COLO668 (cell line): ENCODE measurements around the gene MTA3.

ENCODE experiments used
- DNase-seq: peaks from one replicate; lab custom pipeline; 2025; ENCODE audit not compliant: unreplicated experiment; lab: John Stamatoyannopoulos, UW

MTA3 gene

DNA sequence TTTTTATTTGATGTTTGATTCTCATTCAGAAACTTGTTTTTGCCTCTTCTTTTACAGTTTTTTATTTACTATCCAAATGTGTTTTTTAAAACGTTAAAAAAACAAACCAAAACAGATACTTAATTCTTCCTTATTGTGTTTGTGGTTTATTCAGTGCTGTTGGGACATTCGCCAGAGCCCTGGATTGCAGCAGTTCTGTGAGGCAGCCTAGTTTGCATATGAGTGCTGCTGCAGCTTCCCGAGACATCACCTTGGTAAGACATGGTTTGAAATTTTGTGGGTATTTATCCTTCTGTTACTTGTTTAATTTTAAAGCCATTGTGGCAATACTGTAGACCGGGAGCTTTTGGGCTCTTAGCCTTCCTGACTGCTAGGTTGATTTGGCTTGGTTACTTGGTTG is 91.2 kb downstream of the MTA3 start:
- DNase-seq, result no peak

GRCh38 chr2:42663106-42663780 is 94.8 kb downstream of the MTA3 start:
- DNase-seq, result peak; percentile 61

GRCh38 chr2:42663828-42664227 is 95.4 kb downstream of the MTA3 start:
- DNase-seq, result no peak

GRCh38 chr2:42673989-42674579 is 105.7 kb downstream of the MTA3 start:
- DNase-seq, result no peak

DNA sequence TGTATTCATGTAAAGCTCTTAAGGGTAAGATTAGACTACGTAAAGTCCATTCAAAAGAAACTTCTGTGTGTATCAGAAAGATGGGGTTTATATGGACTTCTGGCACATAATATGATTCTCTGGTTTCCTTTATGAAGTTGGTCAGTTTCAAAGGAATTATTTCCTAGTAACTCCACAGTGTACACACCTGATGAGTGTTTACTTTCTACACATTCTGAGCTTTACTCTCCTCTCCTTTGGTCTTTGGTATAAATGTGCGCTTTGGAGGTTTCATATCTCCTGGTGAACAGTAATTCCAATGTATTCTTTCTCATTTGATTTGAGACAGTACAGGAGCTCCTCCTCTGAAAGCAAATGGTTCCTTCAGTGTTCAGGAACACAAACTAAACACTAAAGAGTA is 107.4 kb downstream of the MTA3 start:
- DNase-seq, result no peak

DNA sequence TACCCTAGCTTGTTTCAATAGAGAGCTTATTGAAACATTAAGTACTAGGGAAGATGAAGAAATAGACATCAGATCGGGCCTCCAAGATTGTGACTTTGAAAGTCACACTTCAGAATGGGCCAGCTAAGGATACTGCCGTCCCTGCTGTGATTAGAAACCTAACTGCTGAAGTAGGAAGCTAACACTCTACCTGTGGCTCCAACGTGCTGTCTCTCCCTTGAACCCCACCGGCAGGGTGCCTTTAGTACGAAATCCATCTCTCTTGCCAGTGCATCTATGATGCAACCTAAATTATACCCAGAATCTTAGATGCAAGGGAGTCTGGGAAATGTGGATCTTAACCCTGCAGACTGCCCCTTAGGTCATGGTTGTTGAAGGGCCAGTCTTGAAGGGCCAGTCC is 116.9 kb downstream of the MTA3 start:
- no peak for DNase-seq

DNA sequence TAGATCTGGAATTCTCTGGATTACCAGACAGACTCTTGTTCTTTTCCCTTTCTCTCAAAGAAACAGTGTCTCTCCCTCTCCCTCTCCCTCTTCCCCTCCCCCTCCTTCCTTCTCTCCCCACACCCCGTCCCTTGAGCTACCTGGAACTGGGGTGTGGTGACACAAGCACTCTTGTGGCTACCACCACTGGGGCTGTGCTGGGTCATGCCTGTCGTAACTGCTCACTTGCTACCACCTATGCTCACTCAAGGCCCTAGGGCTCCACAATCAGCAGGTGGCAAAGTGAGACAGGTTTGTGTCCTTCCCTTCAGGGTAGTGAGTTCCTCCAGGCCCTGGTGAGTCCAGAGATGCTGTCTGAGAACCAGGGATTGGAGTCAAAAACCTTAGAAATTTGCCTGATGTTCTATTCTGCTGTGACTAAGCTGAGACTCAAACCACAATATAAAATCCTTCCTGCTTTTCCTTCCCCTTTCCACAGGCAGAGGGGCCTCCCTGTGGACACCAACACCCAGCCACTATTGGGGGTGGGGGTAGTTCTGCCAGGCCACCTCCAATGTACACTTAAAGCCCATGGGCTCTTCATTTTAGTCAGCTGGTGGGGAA is 124.7 kb downstream of the MTA3 start:
- DNase-seq, result no peak

- no peak for DNase-seq
These were observed 125.5 kb downstream of the MTA3 start for GRCh38 chr2:42693688-42694479.

GRCh38 chr2:42696987-42697386 is 128.6 kb downstream of the MTA3 start:
- no peak for DNase-seq

GRCh38 chr2:42698940-42699339 is 130.5 kb downstream of the MTA3 start:
- DNase-seq, result no peak

- no peak for DNase-seq
These were observed 138.4 kb downstream of the MTA3 start for GRCh38 chr2:42706836-42707235.

DNA sequence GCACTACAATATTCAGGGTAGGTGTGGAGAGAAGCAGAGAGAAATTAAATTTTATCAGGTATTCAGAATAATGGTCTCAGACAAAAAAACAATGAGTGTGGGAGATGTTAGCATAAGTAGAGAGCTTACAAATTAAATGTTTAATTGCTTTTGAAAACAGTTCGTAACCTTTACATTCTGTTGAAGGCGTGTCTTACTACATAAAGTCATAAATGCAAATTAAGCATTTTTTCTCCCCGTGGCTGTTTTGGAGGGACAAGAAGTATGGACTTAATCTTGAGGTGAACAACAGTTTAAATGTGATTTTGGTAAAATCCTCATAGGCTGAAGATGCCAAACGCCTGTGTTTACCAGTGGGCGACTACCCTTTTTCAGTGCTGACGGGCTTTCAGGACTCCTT is 139.7 kb downstream of the MTA3 start:
- DNase-seq, result no peak

DNA sequence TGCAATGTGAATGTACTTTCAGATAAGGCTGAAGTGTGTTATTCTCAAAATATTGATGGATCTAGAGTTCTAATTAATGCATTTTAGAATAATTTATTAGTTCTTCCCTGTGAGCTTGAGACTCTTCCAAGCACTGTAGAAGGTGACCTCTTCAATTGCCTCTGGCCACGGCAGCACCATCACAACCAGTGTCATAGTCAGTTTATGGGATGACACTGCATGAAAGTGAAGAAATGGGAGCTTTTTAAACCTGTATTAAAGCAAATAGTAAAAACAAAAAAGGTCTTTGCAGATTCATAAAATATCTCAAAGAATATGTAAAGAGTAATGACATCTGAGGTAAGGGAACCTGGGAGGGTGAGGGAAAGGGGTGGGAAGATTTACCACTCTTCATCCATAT is 143.5 kb downstream of the MTA3 start:
- DNase-seq, result no peak

- no peak for DNase-seq
These were observed 144.5 kb downstream of the MTA3 start for GRCh38 chr2:42712934-42713333.

DNA sequence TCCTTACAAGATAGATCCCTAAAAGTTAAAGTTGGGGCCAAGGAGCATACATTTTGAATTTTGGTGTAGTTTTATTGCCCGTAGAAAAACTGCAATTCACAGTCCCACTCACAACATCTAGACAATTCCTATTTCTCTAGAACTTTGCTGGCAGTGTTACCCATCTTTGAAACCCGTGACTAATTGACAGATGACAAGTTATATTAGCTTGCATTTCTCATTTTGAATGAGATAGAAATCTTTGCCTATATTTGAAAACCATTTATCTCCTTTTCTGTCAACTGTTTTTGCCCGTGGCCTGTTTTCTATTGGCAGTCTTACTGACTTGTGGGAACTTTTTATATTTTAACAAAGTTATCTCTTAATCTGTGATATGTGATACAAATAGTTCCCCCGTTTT is 145.5 kb downstream of the MTA3 start:
- DNase-seq, result no peak

- no peak for DNase-seq
These were observed 146.3 kb downstream of the MTA3 start for GRCh38 chr2:42714686-42715085.

DNA sequence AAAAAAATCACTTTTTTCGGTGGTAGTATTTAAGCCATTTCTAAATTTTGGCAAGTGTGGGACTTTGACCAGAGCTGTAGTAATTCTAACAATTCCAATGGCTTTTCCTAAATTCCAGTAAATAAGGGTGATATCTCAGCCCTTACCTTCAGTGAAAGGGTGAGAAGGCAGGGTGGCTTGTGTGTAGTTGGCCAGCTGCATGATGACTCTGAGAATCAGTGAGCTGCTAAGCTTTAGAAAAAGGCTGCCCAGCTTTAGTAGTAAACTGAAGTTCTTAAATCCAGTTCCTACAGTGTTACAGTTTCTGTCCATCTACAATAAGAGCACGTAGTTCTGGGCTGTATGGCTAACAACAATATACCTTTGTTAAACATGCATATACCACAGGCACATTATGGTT is 153.5 kb downstream of the MTA3 start:
- no peak for DNase-seq

DNA sequence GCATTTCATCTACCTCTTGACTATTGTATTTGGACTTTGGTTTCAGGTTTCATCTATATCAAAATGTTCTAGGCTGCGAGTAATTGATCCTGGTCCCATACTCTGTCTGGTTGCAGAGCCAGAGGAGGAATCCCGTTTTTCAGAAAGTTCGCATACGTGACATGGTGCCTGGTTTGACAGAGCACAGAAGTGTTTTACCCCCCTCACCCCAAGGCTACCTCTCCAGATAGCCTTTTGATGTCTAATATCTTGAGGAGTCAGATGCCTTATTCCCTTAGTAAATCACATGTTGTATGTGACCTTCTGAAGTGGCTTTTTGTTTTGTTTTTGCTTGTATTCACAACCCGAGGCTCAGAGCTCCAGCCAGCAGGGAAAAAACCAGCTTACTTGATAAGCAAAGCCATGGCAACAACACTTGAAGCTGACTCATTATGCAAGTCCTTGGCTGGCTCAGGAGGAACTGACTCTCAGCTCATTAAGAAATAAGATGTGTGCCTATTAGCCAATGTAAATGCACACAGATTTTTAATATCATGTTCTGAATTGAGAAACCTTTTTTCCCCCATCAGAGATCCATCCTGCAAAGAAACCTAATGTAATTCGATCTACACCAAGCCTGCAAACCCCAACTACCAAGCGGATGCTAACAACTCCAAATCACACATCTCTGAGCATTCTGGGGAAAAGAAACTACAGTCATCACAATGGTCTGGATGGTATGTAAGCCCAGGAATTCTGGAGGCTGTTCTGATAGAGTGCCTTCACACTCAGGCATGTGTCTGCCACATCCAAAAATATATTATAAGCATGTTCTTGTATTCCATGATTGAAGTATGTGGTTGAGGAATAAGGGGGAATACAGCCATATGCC is 154.1 kb downstream of the MTA3 start:
- DNase-seq, result no peak

GRCh38 chr2:42723465-42723864 is 155.0 kb downstream of the MTA3 start:
- no peak for DNase-seq

GRCh38 chr2:42724886-42725285 is 156.5 kb downstream of the MTA3 start:
- no peak for DNase-seq

DNA sequence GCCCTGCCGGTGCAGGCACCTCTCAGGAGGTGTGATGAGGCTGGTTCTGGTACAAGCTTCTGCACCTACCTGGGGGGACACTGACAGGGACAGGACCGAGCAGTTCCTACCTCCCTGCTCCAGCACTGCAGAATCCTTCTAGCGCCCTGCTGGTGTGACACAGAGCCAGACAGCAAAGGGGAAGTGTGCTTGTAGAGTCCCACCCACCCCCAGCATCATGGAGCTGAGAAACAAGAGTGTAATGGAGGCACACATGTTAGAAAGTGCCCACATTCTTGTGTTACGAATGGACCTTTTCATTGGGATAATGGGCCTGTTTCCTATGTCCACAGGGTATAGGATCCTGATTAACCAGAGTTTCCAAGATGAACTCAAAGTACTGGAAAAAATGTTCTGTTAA is 157.2 kb downstream of the MTA3 start:
- no peak for DNase-seq
